Measurements from ENCODE around the gene SLC39A2.

The SLC39A2 gene

GRCh38 chr14:21050597-21050996 lies 51.5 kb downstream of the SLC39A2 start:
- no peak for DNase-seq
